ENCODE measurements around the gene CXCL3.

- no peak for TF ChIP-seq ZZZ3 (IDR thresholded peaks at IDR 0.05; ENCODE audit: control insufficient read depth, insufficient read length, low read depth)
- no peak for TF ChIP-seq ZSCAN29 (IDR thresholded peaks at IDR 0.05)
- TF ChIP-seq CTCF (IDR thresholded peaks at IDR 0.05 in 2 of 3, conservative IDR thresholded peaks at IDR 0.05 in 1 of 3; ENCODE audit: control insufficient read depth in 2 of 3, extremely low read depth in 1 of 3, insufficient read depth in 1 of 3, low read depth in 3 of 3, low read length in 3 of 3): no peak
- TF ChIP-seq POLR2AphosphoS5 (IDR thresholded peaks at IDR 0.05; ENCODE audit: low read length): no peak
- no peak for TF ChIP-seq POLR2A (IDR thresholded peaks at IDR 0.05; ENCODE audit: low read depth, low read length)
- no peak for TF ChIP-seq SMAD5 (IDR thresholded peaks at IDR 0.05; ENCODE audit: low read depth)
- TF ChIP-seq PAX8 (IDR thresholded peaks at IDR 0.05): no peak
- no peak for TF ChIP-seq CHD2 (IDR thresholded peaks at IDR 0.05; ENCODE audit: borderline replicate concordance, low read depth, low read length)
- no peak for TF ChIP-seq EP300 (IDR thresholded peaks at IDR 0.05; ENCODE audit: borderline replicate concordance in 1 of 2, control insufficient read depth in 1 of 2, low read depth in 2 of 2, low read length in 2 of 2)
- no peak for TF ChIP-seq BHLHE40 (IDR thresholded peaks at IDR 0.05; ENCODE audit: borderline replicate concordance in 1 of 2, low read depth in 2 of 2, low read length in 1 of 2)
- no peak for TF ChIP-seq KDM1A (IDR thresholded peaks at IDR 0.05; ENCODE audit: borderline replicate concordance)
- no peak for TF ChIP-seq EZH2 (IDR thresholded peaks at IDR 0.05; ENCODE audit: borderline replicate concordance, control insufficient read depth, low read depth, low read length)
- TF ChIP-seq, protein P1, sequence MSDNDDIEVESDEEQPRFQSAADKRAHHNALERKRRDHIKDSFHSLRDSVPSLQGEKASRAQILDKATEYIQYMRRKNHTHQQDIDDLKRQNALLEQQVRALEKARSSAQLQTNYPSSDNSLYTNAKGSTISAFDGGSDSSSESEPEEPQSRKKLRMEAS (IDR thresholded peaks at IDR 0.05; ENCODE audit: low read depth, low read length): no peak
- no peak for TF ChIP-seq GABPA (IDR thresholded peaks at IDR 0.05; ENCODE audit: low read depth)
Measured at GRCh38 chr4:74005528-74005927, 33.0 kb downstream of the CXCL3 start.
